SKM-1 (cell line): ENCODE data around the gene SLC25A19.
"Not testable (repeated sequence)": the region's sequence is repeated elsewhere in the genome, so short reads cannot be mapped to it uniquely, and the experiment has no call there.

ENCODE experiments used
- DNase-seq: peaks from one replicate; lab custom pipeline; 2025; ENCODE audit not compliant: unreplicated experiment; lab: John Stamatoyannopoulos, UW

The SLC25A19 gene

GRCh38 chr17:75301502-75302206 is 12.4 kb upstream of the SLC25A19 start:
- DNase-seq = no peak

- no peak for DNase-seq
Observed at GRCh38 chr17:75301049-75301448, 11.8 kb upstream of the SLC25A19 start.

- no peak for DNase-seq
Observed at GRCh38 chr17:75300280-75300679, 11.0 kb upstream of the SLC25A19 start.

GRCh38 chr17:75295201-75296158 is 6.2 kb upstream of the SLC25A19 start:
- no peak for DNase-seq

- not testable (repeated sequence) for DNase-seq
Observed at GRCh38 chr17:75292810-75293448, 3.7 kb upstream of the SLC25A19 start.

GRCh38 chr17:75289832-75290337 is 652 bp upstream of the SLC25A19 start:
- peak; percentile 74 for DNase-seq

- no peak for DNase-seq
Observed at GRCh38 chr17:75288770-75289114, 491 bp downstream of the SLC25A19 start.

- no peak for DNase-seq
Observed at GRCh38 chr17:75288359-75288758, 874 bp downstream of the SLC25A19 start.

- DNase-seq = no peak
Observed at GRCh38 chr17:75287221-75287620, 2.0 kb downstream of the SLC25A19 start.

- no peak for DNase-seq
Observed at GRCh38 chr17:75285123-75285522, 4.1 kb downstream of the SLC25A19 start.

- not testable (repeated sequence) for DNase-seq
Observed at GRCh38 chr17:75280189-75280588, 9.0 kb downstream of the SLC25A19 start.

GRCh38 chr17:75277664-75278071 is 11.6 kb downstream of the SLC25A19 start:
- DNase-seq = no peak

- DNase-seq = no peak
Observed at GRCh38 chr17:75273977-75274708, 15.1 kb downstream of the SLC25A19 start.

- no peak for DNase-seq
Observed at GRCh38 chr17:75272848-75273184, 16.4 kb downstream of the SLC25A19 start.

GRCh38 chr17:75271955-75272847 is 17.0 kb downstream of the SLC25A19 start:
- no peak for DNase-seq

GRCh38 chr17:75271233-75271954 is 17.8 kb downstream of the SLC25A19 start:
- DNase-seq = peak; percentile 56

GRCh38 chr17:75270966-75271232 is 18.3 kb downstream of the SLC25A19 start, which contains the start of gene MIF4GD:
MIF4GD (minus strand) TSS chr17:75271231; CDS start chr17:75270195, 1,036 bp downstream.
- DNase-seq = no peak

GRCh38 chr17:75270218-75270965 is 18.8 kb downstream of the SLC25A19 start:
- peak; percentile 60 for DNase-seq

GRCh38 chr17:75269844-75270217 is 19.4 kb downstream of the SLC25A19 start:
- DNase-seq = no peak
